ENCODE measurements around the gene BTRC.

DNA sequence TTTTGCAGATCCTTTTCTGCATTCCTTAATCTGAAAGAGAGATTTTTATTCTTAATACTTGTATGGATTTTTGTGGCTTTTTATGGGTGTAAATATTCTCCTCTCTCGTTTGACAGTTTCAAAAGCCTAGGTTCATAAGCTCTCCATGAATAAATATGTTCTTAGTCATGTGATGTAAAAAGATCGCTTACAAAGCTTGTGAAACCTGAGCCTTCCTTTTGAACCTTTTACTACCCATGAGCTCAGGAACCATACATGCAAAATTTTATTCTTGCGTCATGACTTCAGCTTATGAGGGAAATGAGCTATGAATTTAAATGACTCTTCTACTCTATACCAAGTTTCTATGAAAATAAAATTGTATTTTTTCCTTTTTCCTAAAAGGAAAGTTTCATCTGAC lies 135.4 kb downstream of the BTRC start:
- TF ChIP-seq, protein P1, sequence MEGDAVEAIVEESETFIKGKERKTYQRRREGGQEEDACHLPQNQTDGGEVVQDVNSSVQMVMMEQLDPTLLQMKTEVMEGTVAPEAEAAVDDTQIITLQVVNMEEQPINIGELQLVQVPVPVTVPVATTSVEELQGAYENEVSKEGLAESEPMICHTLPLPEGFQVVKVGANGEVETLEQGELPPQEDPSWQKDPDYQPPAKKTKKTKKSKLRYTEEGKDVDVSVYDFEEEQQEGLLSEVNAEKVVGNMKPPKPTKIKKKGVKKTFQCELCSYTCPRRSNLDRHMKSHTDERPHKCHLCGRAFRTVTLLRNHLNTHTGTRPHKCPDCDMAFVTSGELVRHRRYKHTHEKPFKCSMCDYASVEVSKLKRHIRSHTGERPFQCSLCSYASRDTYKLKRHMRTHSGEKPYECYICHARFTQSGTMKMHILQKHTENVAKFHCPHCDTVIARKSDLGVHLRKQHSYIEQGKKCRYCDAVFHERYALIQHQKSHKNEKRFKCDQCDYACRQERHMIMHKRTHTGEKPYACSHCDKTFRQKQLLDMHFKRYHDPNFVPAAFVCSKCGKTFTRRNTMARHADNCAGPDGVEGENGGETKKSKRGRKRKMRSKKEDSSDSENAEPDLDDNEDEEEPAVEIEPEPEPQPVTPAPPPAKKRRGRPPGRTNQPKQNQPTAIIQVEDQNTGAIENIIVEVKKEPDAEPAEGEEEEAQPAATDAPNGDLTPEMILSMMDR (IDR thresholded peaks at IDR 0.05), result no peak
- no peak for TF ChIP-seq POLR2A (IDR thresholded peaks at IDR 0.05)
